Daoy (cell line): ENCODE measurements around the gene ANXA11. TPM values are rescaled to one million over a fixed set of nuclear protein-coding genes. Genes with fewer than 3 reads are reported as not detected.
"Not testable (repeated sequence)": the region's sequence is repeated elsewhere in the genome, so short reads cannot be mapped to it uniquely, and the experiment has no call there.

Experiments used
- DNase-seq: peaks from one replicate; pipeline ENCODE4 v3.0.0-alpha.2; 2015; ENCODE audit warnings: low read depth
- total RNA-seq: library from RNA; depleted of rRNA; stranded (reverse); fragments of >200 nt; shearing (Covaris generic); gene quantifications from 2 replicates; pipeline ENCODE4 v1.2.3, GENCODE V29; 2014; rRNA removed

Gene ANXA11
- total RNA-seq: 34.2 and 43.6 TPM in 2 replicates

- peak; percentile 76 for DNase-seq
Measured at GRCh38 chr10:80205477-80206276, at the start of gene ANXA11. TSS of gene ANXA11 (minus strand) at chr10:80205537. CDS start at chr10:80172861, 32,676 bp downstream.

DNA sequence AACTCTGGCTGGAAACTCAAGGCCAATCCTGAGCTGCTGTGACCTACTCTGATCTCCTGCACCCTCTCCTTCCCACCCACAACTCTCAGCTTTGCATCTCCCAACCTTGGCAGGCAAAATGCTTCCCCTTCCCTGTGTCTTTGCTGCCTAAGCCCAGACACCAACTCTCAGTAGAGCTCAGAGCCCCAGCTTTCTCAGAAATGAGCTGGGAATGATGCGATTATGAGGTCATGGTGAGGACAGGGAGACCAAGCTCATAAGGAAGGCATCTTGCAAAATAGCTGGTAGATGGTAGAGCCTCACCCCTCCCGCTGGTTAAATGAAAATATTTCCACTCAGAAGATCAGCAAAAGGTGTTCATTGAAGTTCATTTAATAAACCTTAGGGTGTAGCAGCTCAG lies 49.4 kb upstream of the ANXA11 start:
- not testable (repeated sequence) for DNase-seq

- DNase-seq: not testable (repeated sequence)
Measured at GRCh38 chr10:80253963-80254271, 48.6 kb upstream of the ANXA11 start.

DNA sequence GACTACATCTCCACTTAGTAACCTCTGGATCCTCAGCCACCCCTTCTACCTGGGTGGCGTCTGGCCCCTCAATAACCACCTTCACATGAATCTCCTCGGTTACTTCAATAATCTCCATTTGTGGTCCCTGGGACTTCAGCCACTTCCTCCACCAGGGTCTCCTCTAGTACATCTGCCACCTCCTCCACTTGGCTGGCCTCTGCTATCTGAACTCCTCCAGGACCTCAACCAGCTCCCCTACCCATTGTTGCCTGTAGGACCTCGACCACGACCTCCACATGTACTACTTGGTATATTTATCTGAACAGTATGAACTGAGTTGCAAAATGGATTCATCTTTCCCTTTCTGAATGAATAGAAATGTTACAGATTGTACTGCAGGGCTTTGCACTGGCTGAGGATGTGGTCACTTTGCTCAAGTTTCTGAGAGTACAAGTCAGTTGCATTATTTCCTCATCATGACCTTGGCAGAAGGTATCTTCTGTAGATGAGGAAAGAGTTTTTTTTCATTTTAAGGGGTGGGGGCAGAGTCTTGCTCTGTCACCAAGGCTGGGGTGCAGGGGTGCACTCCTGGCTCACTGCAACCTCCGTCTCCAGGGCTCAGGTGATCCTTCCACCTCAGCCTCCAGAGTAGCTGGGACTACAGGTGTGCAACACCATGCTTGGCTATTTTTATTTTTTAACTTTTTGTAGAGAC lies 48.1 kb upstream of the ANXA11 start:
- DNase-seq: no peak

GRCh38 chr10:80252296-80252887 lies 47.1 kb upstream of the ANXA11 start:
- no peak for DNase-seq

DNA sequence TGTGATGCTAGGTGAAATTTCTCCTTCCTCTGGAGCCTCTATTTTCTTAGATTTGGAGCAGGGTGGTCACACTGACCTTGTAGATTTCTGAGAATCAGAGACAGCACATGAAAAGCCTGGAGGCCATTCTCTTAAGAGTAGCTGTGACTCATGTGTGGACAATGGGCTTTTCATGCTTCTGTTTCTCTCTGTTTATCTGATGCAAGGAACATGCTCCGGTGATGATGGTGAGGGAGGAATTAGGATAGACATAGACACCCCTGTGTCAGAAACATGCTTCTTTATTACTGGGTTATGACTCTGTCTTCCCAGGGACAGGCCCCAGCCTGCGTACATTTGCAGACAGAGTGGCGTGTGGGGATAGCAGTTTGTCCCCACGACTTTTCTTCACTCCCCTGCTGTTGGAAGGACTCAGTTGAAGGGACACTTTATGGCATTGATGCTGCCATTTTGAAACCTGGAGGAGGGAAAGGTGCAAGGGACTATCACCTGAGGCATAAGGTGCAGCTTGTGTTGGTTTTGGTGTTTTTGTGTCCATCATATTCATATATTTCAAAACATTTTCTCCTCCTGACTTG lies 46.5 kb upstream of the ANXA11 start:
- not testable (repeated sequence) for DNase-seq

- not testable (repeated sequence) for DNase-seq
Measured at GRCh38 chr10:80250399-80250798, 45.1 kb upstream of the ANXA11 start.

- not testable (repeated sequence) for DNase-seq
Measured at GRCh38 chr10:80249906-80250305, 44.6 kb upstream of the ANXA11 start.

GRCh38 chr10:80247611-80248010 lies 42.3 kb upstream of the ANXA11 start:
- DNase-seq: not testable (repeated sequence)

GRCh38 chr10:80244371-80244770 lies 39.0 kb upstream of the ANXA11 start:
- DNase-seq: not testable (repeated sequence)

DNA sequence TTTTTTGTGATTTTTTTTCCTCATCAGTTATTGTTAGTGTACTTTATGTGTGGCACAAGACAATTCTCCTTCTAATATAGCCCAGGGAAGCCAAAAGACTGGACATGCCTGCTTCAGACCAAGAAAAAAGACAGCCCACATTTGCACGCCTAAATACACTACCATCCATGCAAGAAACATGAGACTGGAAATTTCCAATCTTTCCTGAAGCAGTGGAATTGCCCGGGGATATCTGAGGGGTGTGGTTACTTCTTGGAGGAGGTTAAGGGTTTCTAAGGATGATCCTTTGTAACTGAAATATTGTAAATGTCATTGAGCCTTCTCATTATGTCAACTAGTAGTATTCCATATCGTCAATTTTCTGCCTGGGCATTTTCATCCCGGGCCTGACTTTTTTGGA lies 37.0 kb upstream of the ANXA11 start:
- not testable (repeated sequence) for DNase-seq

DNA sequence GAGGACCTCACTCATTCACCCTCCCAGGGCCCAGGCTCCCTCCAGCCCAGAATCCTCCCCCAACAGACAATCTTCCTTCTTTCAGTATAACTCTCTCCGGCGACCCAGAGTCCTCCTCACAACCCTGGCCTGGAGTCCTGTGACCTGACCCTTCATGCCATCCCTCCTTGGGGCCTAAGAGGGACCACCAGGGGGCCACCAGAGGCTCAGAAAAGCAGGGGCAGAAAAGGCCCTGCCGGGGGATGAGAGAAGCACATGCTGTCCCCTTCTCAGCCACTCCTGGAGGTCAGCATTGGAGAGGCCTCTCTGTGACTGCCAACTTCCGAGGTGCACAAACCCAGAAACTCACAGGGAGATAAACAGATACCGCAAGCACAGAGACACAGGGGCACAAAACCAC lies 31.1 kb upstream of the ANXA11 start:
- DNase-seq: not testable (repeated sequence)

GRCh38 chr10:80234331-80235235 lies 29.2 kb upstream of the ANXA11 start:
- not testable (repeated sequence) for DNase-seq

DNA sequence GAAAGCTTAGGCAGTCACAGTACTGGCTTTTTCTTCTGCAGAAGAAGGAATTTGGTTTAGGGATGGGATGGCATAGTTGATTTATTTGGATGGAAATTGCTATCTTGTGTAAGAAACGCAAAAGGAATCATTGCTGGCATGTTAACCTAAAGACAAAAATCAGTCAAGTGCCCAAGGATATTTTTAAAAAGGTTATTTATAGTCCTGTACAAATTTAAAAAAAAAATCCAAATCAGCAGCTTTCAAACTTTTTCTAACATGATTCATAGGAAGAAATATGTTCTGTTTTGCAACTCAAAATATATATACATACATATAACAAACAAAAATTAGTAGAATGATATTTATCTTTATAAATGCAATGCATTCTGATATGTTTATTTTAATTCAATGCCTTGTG lies 28.5 kb upstream of the ANXA11 start:
- DNase-seq: not testable (repeated sequence)

GRCh38 chr10:80226723-80227122 lies 21.4 kb upstream of the ANXA11 start:
- not testable (repeated sequence) for DNase-seq

GRCh38 chr10:80223031-80223419 lies 17.7 kb upstream of the ANXA11 start:
- DNase-seq: not testable (repeated sequence)

DNA sequence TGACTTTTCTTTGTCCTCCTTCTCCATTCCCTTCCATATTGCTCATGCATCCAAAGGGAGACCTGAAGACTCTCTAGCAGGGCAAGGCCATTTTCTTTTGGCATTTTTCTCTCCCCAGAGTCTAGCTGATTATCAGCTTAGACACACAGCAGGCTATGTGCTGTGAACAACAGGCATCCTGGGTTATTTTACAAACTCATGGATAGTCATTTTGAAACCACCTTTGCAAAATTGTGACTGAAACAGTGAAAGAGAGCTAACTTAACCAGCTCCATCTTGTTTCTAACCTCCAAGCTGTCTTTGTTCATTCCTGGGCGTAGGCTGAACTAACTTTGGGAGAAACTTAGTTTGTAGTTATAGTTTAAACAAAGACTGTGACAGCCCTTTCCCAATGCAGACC lies 13.5 kb upstream of the ANXA11 start:
- DNase-seq: not testable (repeated sequence)

DNA sequence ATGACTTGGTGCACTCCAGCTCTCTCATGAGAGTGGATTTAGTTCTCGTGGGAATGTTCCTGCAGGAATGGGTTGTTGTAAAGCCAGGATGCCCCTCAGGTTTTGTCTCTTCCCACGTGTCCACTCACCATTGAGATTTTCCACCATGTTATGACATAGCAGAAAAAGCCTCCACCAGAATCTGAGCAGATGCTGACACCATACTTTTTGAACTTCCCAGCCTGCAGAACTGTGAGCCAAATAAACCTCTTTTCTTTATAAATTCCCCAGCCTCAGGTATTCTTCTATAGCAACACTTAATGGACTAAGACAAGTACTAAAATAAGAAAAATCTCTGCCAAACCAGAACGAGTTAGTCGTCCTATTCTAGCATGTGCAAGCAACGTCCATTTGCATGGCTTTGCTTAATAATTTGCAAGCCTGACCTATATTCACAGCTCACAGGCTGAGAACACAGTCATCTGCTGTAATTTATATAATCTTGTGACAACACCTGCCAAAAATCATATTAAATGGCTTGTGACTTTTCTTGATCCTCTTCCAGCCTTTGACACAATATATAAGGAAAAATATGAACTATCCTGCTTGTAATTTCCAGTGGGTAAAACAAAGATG lies 9.1 kb upstream of the ANXA11 start:
- not testable (repeated sequence) for DNase-seq

GRCh38 chr10:80212535-80213115 lies 7.3 kb upstream of the ANXA11 start:
- DNase-seq: not testable (repeated sequence)

DNA sequence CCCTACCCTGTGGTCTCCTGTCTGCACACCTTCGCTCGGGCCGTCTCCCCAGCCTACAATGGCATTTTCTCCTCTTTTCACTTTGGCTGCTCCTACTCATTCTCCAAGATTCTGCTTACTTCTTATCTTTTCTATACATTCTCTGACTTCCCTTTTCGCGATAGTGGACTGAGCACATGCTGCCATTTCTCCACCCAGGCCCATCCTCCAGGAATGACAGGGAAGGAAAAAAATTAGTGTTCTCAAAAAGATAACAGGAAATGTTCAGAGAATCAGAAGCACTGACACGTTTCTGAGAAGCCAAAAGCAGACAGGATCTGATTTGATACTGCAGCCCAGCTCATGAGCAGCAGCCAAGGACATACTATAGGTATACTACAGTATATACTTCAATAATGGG lies 6.4 kb upstream of the ANXA11 start:
- DNase-seq: no peak
